ENCODE data around the gene DNAJB12. TPM values are rescaled to one million over a fixed set of nuclear protein-coding genes. Genes with fewer than 3 reads are reported as not detected.
A peak's percentile ranks its signal among the peaks of the same experiment; 100 is the strongest.

DNAJB12 gene
- total RNA-seq, 8 experiments from 2014 or later: 10.5 to 28.9 (median 20.3) TPM

DNA sequence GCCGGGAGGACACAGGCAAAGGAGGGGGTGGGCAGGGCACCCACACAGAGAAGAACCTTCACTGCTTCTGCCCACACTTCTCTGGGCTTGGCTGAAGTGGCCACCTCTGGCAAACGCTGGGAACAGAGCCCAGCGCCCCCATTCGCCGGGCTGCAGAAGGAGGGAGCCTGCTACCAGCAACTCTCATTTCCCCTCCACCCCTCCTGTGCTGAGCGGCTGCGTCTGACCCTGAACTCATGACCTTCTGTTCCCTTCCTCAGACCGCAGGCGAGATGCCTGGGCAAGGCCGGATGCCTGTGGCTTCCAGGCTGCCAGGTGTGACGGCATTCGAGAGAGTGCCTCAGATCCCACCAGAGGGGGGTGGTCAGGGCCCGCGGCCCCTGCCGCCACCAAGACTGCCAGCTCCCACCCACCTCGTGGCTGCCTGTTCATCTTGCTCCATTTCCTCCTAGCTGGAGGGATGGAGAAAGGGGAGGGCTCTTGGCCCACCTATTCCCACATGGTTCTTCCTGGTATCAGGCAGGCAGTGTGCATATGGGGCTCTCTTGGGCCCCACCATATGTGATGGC, 19.8 kb downstream of the DNAJB12 start:
- H3K27ac ChIP-seq: peak overlapping the region; percentile 83 to 91
- peaks cover 58 to 60% of the 10 kb centered on the region in 2 donors for H3K4me1 ChIP-seq (replicated peaks in 1 of 2)
- peak overlapping the region in 2 of 5 donors; percentile 1 to 11 for H3K4me3 ChIP-seq
- peak in 4 of 8 experiments; percentile 28 to 38 (median 35) for ATAC-seq (replicated peaks in 6 of 8)
- 6 to 100% (median 18%) methylated on average over 1 to 8 of the region's 16 CpGs; no CpG with 5 or more reads in 6 of the 10 experiments for WGBS, 10 experiments
- in situ Hi-C loops (cut with MboI; ENCODE audit: low pct_unique_long_range_greater_than_20kb in 2 of 9, low sequenced_read_pairs in 9 of 9, unreplicated experiment in 9 of 9): loop anchor here in 3 of 9 experiments (10.0 to 25.0 kb wide), 5 partner anchors 60 to 1023 kb away; partner anchors contain the start of genes DDIT4 (in 1 of the 3) and SLC29A3 (in 1 of the 3)

- H3K4me1 ChIP-seq (replicated peaks in 1 of 2): peaks cover 61 to 62% of the 10 kb centered on the region in 2 donors
- H3K27ac ChIP-seq: peak overlapping the region; percentile 83 to 91
- 0 to 100% (median 0%) methylated on average over 1 to 8 of the region's 17 CpGs; no CpG with 5 or more reads in 5 of the 10 experiments for WGBS, 10 experiments
- in situ Hi-C loops (cut with MboI; ENCODE audit: low pct_unique_long_range_greater_than_20kb in 2 of 9, low sequenced_read_pairs in 9 of 9, unreplicated experiment in 9 of 9): loop anchor here in 3 of 9 experiments (10.0 to 25.0 kb wide), 5 partner anchors 60 to 1022 kb away; partner anchors contain the start of genes DDIT4 (in 1 of the 3) and SLC29A3 (in 1 of the 3)
- ATAC-seq (replicated peaks in 6 of 8): peak in 6 of 8 experiments; percentile 1 to 75 (median 68)
- H3K4me3 ChIP-seq: peak overlapping the region in 2 of 5 donors; percentile 1 to 11
Observed at GRCh38 chr10:72334196-72334824, 20.4 kb downstream of the DNAJB12 start.

DNA sequence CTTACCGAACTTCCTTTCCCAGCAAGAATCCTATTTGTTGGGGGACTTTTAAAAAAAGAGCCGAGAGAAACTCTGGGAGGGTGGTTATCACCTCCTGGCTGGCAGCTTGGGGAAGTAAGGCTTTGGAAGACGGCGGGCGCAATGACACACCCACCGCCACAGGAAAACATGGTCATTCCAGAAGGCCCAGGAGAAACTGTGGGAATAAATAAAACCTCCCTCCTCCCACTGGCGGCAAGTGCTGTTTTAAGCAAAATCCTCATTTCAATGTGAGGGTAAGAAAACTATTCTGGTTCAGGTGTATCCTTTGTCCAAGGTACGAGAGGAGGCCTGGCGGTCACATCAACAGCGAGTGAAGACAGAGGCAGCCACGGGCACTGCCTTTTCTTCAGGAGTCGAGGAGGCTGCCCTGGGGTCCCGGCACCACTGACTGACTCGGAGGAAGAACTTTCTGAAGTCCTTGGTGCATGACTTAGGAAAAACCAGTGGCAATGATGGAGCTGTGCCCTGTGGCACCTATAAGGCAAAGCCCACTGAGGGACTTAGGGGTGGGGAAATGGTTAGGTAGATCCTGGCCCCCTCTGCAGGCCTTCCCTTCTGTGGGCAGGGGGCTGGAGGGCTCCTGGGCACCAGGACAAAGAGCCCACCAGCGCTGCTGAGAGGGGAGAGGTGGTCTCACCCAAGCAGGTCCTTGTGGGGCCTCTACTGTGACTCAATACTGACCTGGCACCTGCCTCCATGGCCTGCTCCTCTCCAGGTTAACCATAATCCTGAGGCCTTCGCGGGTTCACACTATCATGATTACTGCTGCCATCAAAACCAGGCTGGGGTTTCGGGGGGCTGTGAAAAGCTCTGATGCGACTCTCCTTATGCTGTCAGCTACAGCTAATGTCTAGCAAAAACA, 21.4 kb downstream of the DNAJB12 start:
- ATAC-seq (replicated peaks in 6 of 8): no peak
- Histone ChIP-seq H3K4me1 (replicated peaks in 1 of 2) (peaks cover 70 to 72% of the 10 kb centered on the region in 2 donors), H3K27ac (peak overlapping the region; percentile 74 to 87), H3K4me3 (no peak overlapping the region)
- 77 to 100% (median 90%) methylated on average over 1 to 11 of the region's 19 CpGs for WGBS, 10 experiments
- in situ Hi-C loops (cut with MboI; ENCODE audit: low pct_unique_long_range_greater_than_20kb in 2 of 9, low sequenced_read_pairs in 9 of 9, unreplicated experiment in 9 of 9): loop anchor here in 3 of 9 experiments (10.0 to 25.0 kb wide), 5 partner anchors 59 to 1021 kb away; partner anchors contain the start of genes DDIT4 (in 1 of the 3) and SLC29A3 (in 1 of the 3)

DNA sequence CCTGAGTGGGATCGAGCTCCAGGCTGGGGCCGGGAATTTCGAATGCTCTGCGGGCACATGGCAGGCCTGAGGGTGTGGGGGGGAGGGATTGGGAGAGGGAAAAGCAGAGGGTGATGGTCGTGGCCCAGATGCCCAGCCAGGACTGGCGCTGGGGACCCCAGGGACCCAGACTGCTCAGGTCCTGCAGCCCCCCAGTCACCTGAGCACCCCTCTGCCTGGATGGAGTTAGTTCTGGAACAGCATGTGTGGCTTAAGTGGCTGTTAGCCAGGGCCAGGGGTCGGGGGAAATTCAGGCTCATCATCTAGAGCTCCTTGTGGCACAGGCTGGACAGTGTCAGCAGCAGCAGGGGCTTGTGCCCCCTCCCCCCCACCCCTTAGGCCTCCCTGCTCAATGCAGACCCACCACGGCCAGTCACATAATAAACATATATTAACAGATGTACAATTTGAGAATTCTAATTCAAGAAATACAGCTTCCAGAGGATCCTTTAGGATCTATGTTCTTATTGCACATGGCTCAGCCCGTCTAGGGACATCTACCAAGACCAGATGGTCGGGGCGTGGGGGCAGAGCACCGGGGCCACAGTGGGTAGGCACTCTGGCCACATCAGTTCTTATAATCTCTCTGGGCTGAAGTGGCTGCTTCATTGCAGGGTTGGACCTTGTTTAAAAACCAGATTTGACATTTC, 22.2 kb downstream of the DNAJB12 start:
- H3K27ac ChIP-seq: peak overlapping the region; percentile 74 to 87
- no peak overlapping the region for H3K4me3 ChIP-seq
- peaks cover 78 to 80% of the 10 kb centered on the region in 2 donors for H3K4me1 ChIP-seq (replicated peaks in 1 of 2)
- 20 to 30% methylated on average over 1 to 2 of the region's 12 CpGs; no CpG with 5 or more reads in 8 of the 10 experiments for WGBS, 10 experiments
- ATAC-seq (replicated peaks in 6 of 8): no peak
- in situ Hi-C loops (cut with MboI; ENCODE audit: low pct_unique_long_range_greater_than_20kb in 2 of 9, low sequenced_read_pairs in 9 of 9, unreplicated experiment in 9 of 9): loop anchor here in 3 of 9 experiments (10.0 to 25.0 kb wide), 5 partner anchors 58 to 1020 kb away; partner anchors contain the start of genes DDIT4 (in 1 of the 3) and SLC29A3 (in 1 of the 3)

DNA sequence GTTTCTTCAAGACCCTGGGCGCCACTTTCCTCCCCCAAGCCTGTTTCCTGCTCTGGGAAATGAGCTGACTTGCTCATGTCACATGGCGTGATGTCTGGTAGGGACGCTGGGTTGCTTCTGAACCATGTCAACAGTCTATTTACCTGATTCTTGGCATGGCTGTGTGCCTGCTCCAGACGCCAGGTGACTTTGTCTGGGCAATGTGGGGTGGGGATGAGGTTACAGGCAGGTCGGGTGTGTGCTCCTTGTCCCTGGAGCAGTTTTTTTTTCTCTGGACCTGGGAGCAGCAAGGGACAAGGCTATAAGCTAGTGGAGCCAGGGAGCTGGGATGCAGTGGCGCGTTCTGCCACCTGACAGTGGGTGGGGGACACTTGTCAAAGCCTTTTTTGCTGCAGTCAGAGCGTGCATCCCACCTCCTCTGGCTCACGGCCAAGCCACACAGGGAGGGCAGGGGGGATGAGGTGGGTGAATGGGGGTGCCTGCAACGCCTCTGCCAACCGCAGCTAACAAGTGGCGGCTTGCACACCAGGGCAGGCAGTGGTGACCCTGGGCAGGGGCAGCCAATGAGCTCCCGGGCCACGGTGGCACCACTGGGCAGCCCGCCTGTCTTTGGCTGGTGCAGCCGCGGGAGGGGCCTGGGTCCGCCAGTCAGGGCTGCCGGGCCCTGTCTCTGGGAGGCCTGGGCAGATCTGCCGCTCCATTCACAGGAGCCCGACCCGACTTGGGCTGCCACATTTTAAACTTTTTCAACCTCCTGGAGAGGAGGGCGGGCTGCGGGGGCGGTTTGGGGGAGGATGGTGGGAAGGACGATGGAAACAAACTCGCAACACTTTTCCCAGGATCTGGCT, 22.9 kb downstream of the DNAJB12 start:
- peak; percentile 31 to 94 (median 62) for ATAC-seq (replicated peaks in 6 of 8)
- in situ Hi-C loops (cut with MboI; ENCODE audit: low pct_unique_long_range_greater_than_20kb in 2 of 9, low sequenced_read_pairs in 9 of 9, unreplicated experiment in 9 of 9): loop anchor here in 3 of 9 experiments (10.0 to 25.0 kb wide), 5 partner anchors 57 to 1019 kb away; partner anchors contain the start of genes DDIT4 (in 1 of the 3) and SLC29A3 (in 1 of the 3)
- 20 to 49% (median 34%) methylated on average over 1 to 4 of the region's 27 CpGs; no CpG with 5 or more reads in 6 of the 10 experiments for WGBS, 10 experiments
- Histone ChIP-seq H3K27ac (peak overlapping the region; percentile 74 to 87), H3K4me3 (no peak overlapping the region), H3K4me1 (replicated peaks in 1 of 2) (peaks cover 76 to 85% of the 10 kb centered on the region in 2 donors)

DNA sequence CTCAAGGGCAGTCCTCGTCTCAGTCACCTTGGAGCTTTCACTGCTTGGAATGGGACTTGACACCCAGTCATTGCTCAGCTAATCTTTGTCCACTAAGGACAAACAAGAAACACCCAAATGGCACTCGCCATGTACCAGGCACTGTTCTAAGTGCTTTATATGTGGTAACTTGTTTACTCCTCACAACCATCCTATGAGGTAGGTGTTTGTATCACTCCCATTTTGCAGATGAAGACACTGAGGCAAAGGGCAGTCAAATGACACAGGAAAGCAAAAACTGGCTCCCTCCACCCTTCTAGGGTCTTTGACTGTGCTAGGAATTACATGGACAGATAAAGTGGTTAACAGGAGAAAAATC, 24.7 kb downstream of the DNAJB12 start:
- in situ Hi-C loops (cut with MboI; ENCODE audit: low pct_unique_long_range_greater_than_20kb in 2 of 9, low sequenced_read_pairs in 9 of 9, unreplicated experiment in 9 of 9): loop anchor here in 3 of 9 experiments (10.0 to 25.0 kb wide), 5 partner anchors 55 to 1018 kb away; partner anchors contain the start of genes DDIT4 (in 1 of the 3) and SLC29A3 (in 1 of the 3)
- 50 to 100% (median 100%) methylated on average over 1 to 2 of the region's 2 CpGs; no CpG with 5 or more reads in 5 of the 10 experiments for WGBS, 10 experiments
- no peak overlapping the region for H3K27ac ChIP-seq
- no peak overlapping the region for H3K4me3 ChIP-seq
- peaks cover 66 to 84% of the 10 kb centered on the region in 2 donors for H3K4me1 ChIP-seq (replicated peaks in 1 of 2)
- no peak for ATAC-seq (replicated peaks in 6 of 8)

DNA sequence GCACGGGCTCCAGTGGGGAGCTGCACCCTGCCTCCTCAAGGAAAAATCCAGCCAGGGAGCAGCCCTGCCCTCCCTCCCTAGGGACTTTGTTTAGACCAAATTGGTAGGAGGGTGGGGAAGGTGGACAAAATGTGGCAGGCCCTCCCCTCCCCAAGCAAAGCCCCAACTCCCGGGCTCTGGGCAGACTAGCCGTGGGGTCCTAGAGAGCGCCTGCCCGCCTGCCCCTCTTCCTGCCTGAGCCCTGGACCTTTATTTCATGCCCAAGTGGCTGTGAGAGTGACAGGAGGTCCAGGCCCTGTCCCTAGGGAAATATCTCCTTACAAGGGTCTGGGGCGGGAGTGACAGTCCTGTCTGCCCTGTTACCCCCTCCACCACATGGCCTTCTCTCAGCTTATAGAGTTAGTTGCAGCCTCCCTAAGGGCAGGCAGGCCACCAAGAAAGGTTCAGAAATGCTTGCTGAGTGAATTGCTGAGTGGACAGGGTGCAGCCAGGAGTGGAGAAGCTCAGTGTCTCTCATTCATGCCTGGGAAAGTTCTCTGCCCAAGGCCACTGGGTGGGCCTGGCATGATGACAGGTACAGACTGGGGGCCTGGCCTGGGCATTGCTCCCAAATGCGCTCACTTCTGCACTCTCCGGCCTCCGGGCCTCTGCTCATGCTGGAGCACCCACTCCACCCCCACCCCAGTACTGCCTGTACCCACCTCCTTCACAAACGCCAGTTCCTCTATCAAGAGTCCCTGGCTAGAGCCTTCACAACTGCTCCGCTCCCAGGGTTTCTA, 25.2 kb downstream of the DNAJB12 start:
- peaks cover 63 to 81% of the 10 kb centered on the region in 2 donors for H3K4me1 ChIP-seq (replicated peaks in 1 of 2)
- peak overlapping the region; percentile 35 to 51 for H3K27ac ChIP-seq
- in situ Hi-C loops (cut with MboI; ENCODE audit: low pct_unique_long_range_greater_than_20kb in 2 of 9, low sequenced_read_pairs in 9 of 9, unreplicated experiment in 9 of 9): loop anchor here in 3 of 9 experiments (10.0 to 25.0 kb wide), 5 partner anchors 55 to 1017 kb away; partner anchors contain the start of genes DDIT4 (in 1 of the 3) and SLC29A3 (in 1 of the 3)
- H3K4me3 ChIP-seq: no peak overlapping the region
- WGBS, 10 experiments: 67 to 100% (median 80%) methylated on average over 1 to 5 of the region's 11 CpGs; no CpG with 5 or more reads in 5 of the 10 experiments
- peak in 4 of 8 experiments; percentile 3 to 25 (median 14) for ATAC-seq (replicated peaks in 6 of 8)

GRCh38 chr10:72328829-72329204, 25.9 kb downstream of the DNAJB12 start:
- peaks cover 62 to 82% of the 10 kb centered on the region in 2 donors for H3K4me1 ChIP-seq (replicated peaks in 1 of 2)
- ATAC-seq (replicated peaks in 6 of 8): peak in 5 of 8 experiments; percentile 0 to 22 (median 8)
- no peak overlapping the region for H3K4me3 ChIP-seq
- 0 to 10% methylated on average over 1 to 2 of the region's 5 CpGs; no CpG with 5 or more reads in 8 of the 10 experiments for WGBS, 10 experiments
- H3K27ac ChIP-seq: peak overlapping the region; percentile 35 to 51
- in situ Hi-C loops (cut with MboI; ENCODE audit: low pct_unique_long_range_greater_than_20kb in 2 of 9, low sequenced_read_pairs in 9 of 9, unreplicated experiment in 9 of 9): loop anchor here in 2 of 9 experiments (25.0 kb wide), 4 partner anchors 92 to 1017 kb away; partner anchors contain the start of gene SLC29A3 (in 1 of the 2)

DNA sequence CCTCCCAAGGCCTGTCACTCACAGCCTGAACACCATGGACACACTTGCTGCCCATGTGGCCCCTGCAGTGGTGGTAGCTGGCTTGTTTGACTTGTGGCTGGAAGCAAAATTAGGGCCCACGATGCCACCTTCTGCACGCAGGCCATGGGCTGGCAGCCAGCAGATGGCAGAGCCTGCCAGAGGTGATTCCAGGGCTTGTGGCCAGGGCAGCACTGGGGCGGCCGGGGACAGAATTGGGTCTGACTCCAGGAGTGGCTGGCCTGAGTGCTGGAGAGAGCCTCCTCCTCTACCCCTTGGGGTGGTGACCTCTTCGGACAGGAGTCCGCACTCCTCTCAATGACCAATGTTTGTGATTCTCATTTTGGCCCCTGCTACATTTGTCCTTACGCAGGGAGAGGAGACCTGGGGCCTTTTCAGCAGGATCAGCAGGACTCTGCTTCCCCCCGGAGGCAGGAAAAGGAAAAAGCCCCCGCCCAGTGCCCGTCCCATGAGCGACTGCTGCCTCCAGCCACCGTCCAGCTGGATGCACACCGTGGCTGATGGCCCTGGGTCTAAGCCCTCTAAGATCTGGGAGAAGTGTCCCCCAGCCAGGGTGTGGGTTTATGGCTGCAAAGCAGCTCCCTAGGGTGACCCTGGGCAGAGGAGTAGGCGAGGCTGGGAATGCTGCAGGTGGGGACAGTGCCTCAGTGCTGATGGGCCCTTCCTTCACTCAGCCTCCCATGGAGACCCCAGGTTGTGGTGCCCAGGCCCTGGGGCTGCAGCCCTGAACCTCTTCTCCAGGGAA, 26.5 kb downstream of the DNAJB12 start:
- Histone ChIP-seq H3K27ac (peak overlapping the region; percentile 35 to 51), H3K4me1 (replicated peaks in 1 of 2) (peaks cover 62 to 76% of the 10 kb centered on the region in 2 donors), H3K4me3 (no peak overlapping the region)
- in situ Hi-C loops (cut with MboI; ENCODE audit: low pct_unique_long_range_greater_than_20kb in 2 of 9, low sequenced_read_pairs in 9 of 9, unreplicated experiment in 9 of 9): loop anchor here in 2 of 9 experiments (25.0 kb wide), 4 partner anchors 91 to 1016 kb away; partner anchors contain the start of gene SLC29A3 (in 1 of the 2)
- 0 to 80% (median 35%) methylated on average over 1 to 5 of the region's 14 CpGs; no CpG with 5 or more reads in 5 of the 10 experiments for WGBS, 10 experiments
- peak; percentile 44 to 67 (median 48) for ATAC-seq (replicated peaks in 6 of 8)
